Fibroblast of lung (primary cell): ENCODE data around the gene UCKL1. TPM values are rescaled to one million over a fixed set of nuclear protein-coding genes. Genes with fewer than 3 reads are reported as not detected.

Experiments used
- DNase-seq, 2 donors: peaks; one replicate each; pipeline versions ENCODE4 v3.0.0 to v3.0.0-alpha.2; 2010; ENCODE audit warnings: low read depth in 2 of 2
- H2AFZ ChIP-seq: 2 replicates; pipeline ENCODE4 v1.5.1; 2012; ENCODE audit warnings: low read length, control low read depth, inconsistent platforms
- H3K27ac ChIP-seq: 2 replicates; pipeline ENCODE4 v1.5.1; 2011; ENCODE audit warnings: low read length, control low read depth; ENCODE audit not compliant: insufficient read depth
- H3K27me3 ChIP-seq: 2 replicates; pipeline ENCODE4 v1.5.1; 2011; ENCODE audit warnings: mild to moderate bottlenecking, low read length; ENCODE audit not compliant: control insufficient read depth, insufficient read depth
- H3K36me3 ChIP-seq: 2 replicates; pipeline ENCODE4 v1.5.1; 2011; ENCODE audit warnings: low read length; ENCODE audit not compliant: control insufficient read depth, insufficient read depth
- H3K4me1 ChIP-seq: 2 replicates; pipeline ENCODE4 v1.5.1; 2011; ENCODE audit warnings: low read length; ENCODE audit not compliant: control insufficient read depth, insufficient read depth; ENCODE audit errors: extremely low read depth
- H3K4me2 ChIP-seq: 2 replicates; pipeline ENCODE4 v1.5.1; 2011; ENCODE audit warnings: low read length, control low read depth; ENCODE audit not compliant: insufficient read depth; ENCODE audit errors: extremely low read depth
- H3K4me3 ChIP-seq, 4 experiments: fragments of 200-600 bp in 1 of 4; sonication (generic) in 1 of 4; replicated peaks in 1 of 4; 2 replicates each; pipeline ENCODE4 v1.5.1; 2011 to 2016; ENCODE audit warnings: low read length in 4 of 4, low read depth in 3 of 4, mild to moderate bottlenecking in 3 of 4, control low read depth in 2 of 4, inconsistent platforms in 1 of 4, mixed read lengths in 1 of 4; ENCODE audit not compliant: insufficient read depth in 1 of 4; ENCODE audit errors: control extremely low read depth in 1 of 4
- H3K79me2 ChIP-seq: 2 replicates; pipeline ENCODE4 v1.5.1; 2012; ENCODE audit warnings: mild to moderate bottlenecking, low read length, inconsistent platforms; ENCODE audit not compliant: control insufficient read depth, insufficient read depth
- H3K9ac ChIP-seq: 2 replicates; pipeline ENCODE4 v1.5.1; 2011; ENCODE audit warnings: mild to moderate bottlenecking, low read length, control low read depth; ENCODE audit not compliant: insufficient read depth
- H3K9me3 ChIP-seq: 2 replicates; pipeline ENCODE4 v1.5.1; 2012; ENCODE audit warnings: low read depth, low read length; ENCODE audit not compliant: control insufficient read depth, insufficient read depth
- H4K20me1 ChIP-seq: 2 replicates; pipeline ENCODE4 v1.5.1; 2011; ENCODE audit warnings: low read length; ENCODE audit not compliant: control insufficient read depth, insufficient read depth; ENCODE audit errors: extremely low read depth
- CTCF ChIP-seq, 2 donors: IDR thresholded peaks in 1 of 2; conservative IDR thresholded peaks in 1 of 2; 1 replicate in 1 of 2; 2 replicates in 1 of 2; pipeline ENCODE4 v1.5.1; 2011 to 2012; ENCODE audit warnings: low read length in 2 of 2, control low read depth in 1 of 2, inconsistent platforms in 1 of 2, low read depth in 1 of 2, mild to moderate bottlenecking in 1 of 2
- EZH2 ChIP-seq: IDR thresholded peaks from 2 replicates; pipeline ENCODE4 v1.5.1; 2012; ENCODE audit warnings: low read length, control low read depth, mild to moderate bottlenecking; ENCODE audit errors: missing control alignments
- polyA plus RNA-seq, 2 donors: library from polyadenylated mRNA; depleted of rRNA in 1 of 2; stranded (reverse) in 1 of 2; unstranded in 1 of 2; fragments of >200 nt; gene quantifications; 2 replicates each; pipeline ENCODE4 v1.2.1, GENCODE V29; 2011 to 2012; ENCODE audit warnings: missing spikeins in 1 of 2
- total RNA-seq: library from RNA; depleted of rRNA; stranded (reverse); fragments of >200 nt; gene quantifications from 2 replicates; pipeline ENCODE4 v1.2.1, GENCODE V29; 2014

The UCKL1 gene
- total and polyA plus RNA-seq, 2 donors (not counting 1 experiment from before 2014, with no cell fraction given) = 16.4 to 27.9 TPM

GRCh38 chr20:63903796-63904561 lies 52.2 kb downstream of the UCKL1 start:
- Histone ChIP-seq H2AFZ (no peak overlapping the region), H3K4me2 (no peak overlapping the region), H3K9ac (no peak overlapping the region), H4K20me1 (no peaks in the 10 kb centered on the region), H3K4me1 (no peaks in the 10 kb centered on the region), H3K36me3 (no peaks in the 10 kb centered on the region), H3K27me3 (no peaks in the 10 kb centered on the region), H3K9me3 (no peaks in the 10 kb centered on the region), H3K4me3 (no peak overlapping the region), H3K79me2 (peaks cover 78% of the 10 kb centered on the region), H3K27ac (no peak overlapping the region)
- TF ChIP-seq EZH2 (no peak), CTCF (conservative IDR thresholded peaks at IDR 0.05 in 1 of 2, IDR thresholded peaks at IDR 0.05 in 1 of 2; ENCODE audit: low read depth in 1 of 2, low read length in 2 of 2) (no peak)
- peak in 1 of 2 donors; percentile 17 for DNase-seq

GRCh38 chr20:63900413-63900812 lies 55.8 kb downstream of the UCKL1 start:
- DNase-seq = no peak
- H3K4me3 ChIP-seq = no peak overlapping the region
- peaks cover 6% of the 10 kb centered on the region for H3K36me3 ChIP-seq
- peaks cover 84% of the 10 kb centered on the region for H3K79me2 ChIP-seq
- TF ChIP-seq EZH2 (no peak), CTCF (conservative IDR thresholded peaks at IDR 0.05 in 1 of 2, IDR thresholded peaks at IDR 0.05 in 1 of 2; ENCODE audit: low read depth in 1 of 2, low read length in 2 of 2) (no peak)
- H4K20me1 ChIP-seq = peaks cover 3% of the 10 kb centered on the region
- no peak overlapping the region for H3K9ac ChIP-seq
- H3K27me3 ChIP-seq = no peaks in the 10 kb centered on the region
- no peak overlapping the region for H2AFZ ChIP-seq
- H3K4me2 ChIP-seq = no peak overlapping the region
- peaks cover 4% of the 10 kb centered on the region for H3K4me1 ChIP-seq
- H3K27ac ChIP-seq = no peak overlapping the region
- no peaks in the 10 kb centered on the region for H3K9me3 ChIP-seq

- H3K4me2 ChIP-seq = no peak overlapping the region
- H3K27ac ChIP-seq = no peak overlapping the region
- H3K27me3 ChIP-seq = no peaks in the 10 kb centered on the region
- H3K9ac ChIP-seq = no peak overlapping the region
- H3K9me3 ChIP-seq = no peaks in the 10 kb centered on the region
- TF ChIP-seq CTCF (conservative IDR thresholded peaks at IDR 0.05 in 1 of 2, IDR thresholded peaks at IDR 0.05 in 1 of 2; ENCODE audit: low read depth in 1 of 2, low read length in 2 of 2) (no peak), EZH2 (no peak)
- DNase-seq = no peak
- H2AFZ ChIP-seq = no peak overlapping the region
- peaks cover 3% of the 10 kb centered on the region for H4K20me1 ChIP-seq
- peaks cover 6% of the 10 kb centered on the region for H3K36me3 ChIP-seq
- peaks cover 72% of the 10 kb centered on the region for H3K79me2 ChIP-seq
- peaks cover 4% of the 10 kb centered on the region for H3K4me1 ChIP-seq
- no peak overlapping the region for H3K4me3 ChIP-seq
Observed at GRCh38 chr20:63898882-63899558, 57.2 kb downstream of the UCKL1 start.
